NCI-H1105 treated with DMSO at 0.1 percent for 48 hours (cell line): ENCODE results near the gene CHST7.

Source experiments
- DNase-seq: peaks from one replicate; lab custom pipeline; 2025; lab: John Stamatoyannopoulos, UW

Gene CHST7

GRCh38 chrX:46573892-46574773, 568 bp downstream of the CHST7 start:
- peak; percentile 62 for DNase-seq

- peak; percentile 69 for DNase-seq
These were observed 1.3 kb downstream of the CHST7 start for GRCh38 chrX:46574774-46575381.

- no peak for DNase-seq
These were observed 2.0 kb downstream of the CHST7 start for GRCh38 chrX:46575586-46575985.

GRCh38 chrX:46575991-46576392, 2.4 kb downstream of the CHST7 start:
- no peak for DNase-seq

GRCh38 chrX:46576458-46576857, 2.9 kb downstream of the CHST7 start:
- no peak for DNase-seq

GRCh38 chrX:46577221-46578005, 3.8 kb downstream of the CHST7 start:
- DNase-seq, result no peak

GRCh38 chrX:46579250-46579649, 5.7 kb downstream of the CHST7 start:
- DNase-seq, result no peak

GRCh38 chrX:46580613-46581012, 7.0 kb downstream of the CHST7 start:
- no peak for DNase-seq

GRCh38 chrX:46582325-46582724, 8.8 kb downstream of the CHST7 start:
- DNase-seq, result no peak

- peak; percentile 43 for DNase-seq
These were observed 9.4 kb downstream of the CHST7 start for GRCh38 chrX:46582966-46583365.

- no peak for DNase-seq
These were observed 11.2 kb downstream of the CHST7 start for GRCh38 chrX:46584736-46585135.

GRCh38 chrX:46587158-46587557, 13.6 kb downstream of the CHST7 start:
- DNase-seq, result no peak

- no peak for DNase-seq
These were observed 14.2 kb downstream of the CHST7 start for GRCh38 chrX:46587753-46588171.

- DNase-seq, result no peak
These were observed 14.7 kb downstream of the CHST7 start for GRCh38 chrX:46588263-46588662.

- DNase-seq, result no peak
These were observed 16.6 kb downstream of the CHST7 start for GRCh38 chrX:46589977-46590723.

- no peak for DNase-seq
These were observed 21.5 kb downstream of the CHST7 start for GRCh38 chrX:46595084-46595483.

- DNase-seq, result no peak
These were observed 23.6 kb downstream of the CHST7 start for GRCh38 chrX:46597208-46597607.

GRCh38 chrX:46597771-46598170, 24.2 kb downstream of the CHST7 start:
- no peak for DNase-seq

- DNase-seq, result no peak
These were observed 25.5 kb downstream of the CHST7 start for GRCh38 chrX:46599051-46599560.

- DNase-seq, result no peak
These were observed 27.7 kb downstream of the CHST7 start for GRCh38 chrX:46601283-46601682.

- DNase-seq, result no peak
These were observed 29.0 kb downstream of the CHST7 start for GRCh38 chrX:46602468-46603102.
